Measurements from ENCODE around the gene PRAC2.
A peak's percentile ranks its signal among the peaks of the same experiment; 100 is the strongest.
"Not testable (repeated sequence)": the region's sequence is repeated elsewhere in the genome, so short reads cannot be mapped to it uniquely, and the experiment has no call there.

The PRAC2 gene

GRCh38 chr17:48722915-48723422 is at the start of gene PRAC2:
Gene PRAC2 (plus strand): TSS chr17:48723185. CDS start chr17:48724411, 1,226 bp downstream.
- DNase-seq (ENCODE audit: low read depth, low spot score), result peak; percentile 62

GRCh38 chr17:48676963-48677558 is 45.9 kb upstream of the PRAC2 start:
- no peak for DNase-seq (ENCODE audit: low read depth, low spot score)

DNA sequence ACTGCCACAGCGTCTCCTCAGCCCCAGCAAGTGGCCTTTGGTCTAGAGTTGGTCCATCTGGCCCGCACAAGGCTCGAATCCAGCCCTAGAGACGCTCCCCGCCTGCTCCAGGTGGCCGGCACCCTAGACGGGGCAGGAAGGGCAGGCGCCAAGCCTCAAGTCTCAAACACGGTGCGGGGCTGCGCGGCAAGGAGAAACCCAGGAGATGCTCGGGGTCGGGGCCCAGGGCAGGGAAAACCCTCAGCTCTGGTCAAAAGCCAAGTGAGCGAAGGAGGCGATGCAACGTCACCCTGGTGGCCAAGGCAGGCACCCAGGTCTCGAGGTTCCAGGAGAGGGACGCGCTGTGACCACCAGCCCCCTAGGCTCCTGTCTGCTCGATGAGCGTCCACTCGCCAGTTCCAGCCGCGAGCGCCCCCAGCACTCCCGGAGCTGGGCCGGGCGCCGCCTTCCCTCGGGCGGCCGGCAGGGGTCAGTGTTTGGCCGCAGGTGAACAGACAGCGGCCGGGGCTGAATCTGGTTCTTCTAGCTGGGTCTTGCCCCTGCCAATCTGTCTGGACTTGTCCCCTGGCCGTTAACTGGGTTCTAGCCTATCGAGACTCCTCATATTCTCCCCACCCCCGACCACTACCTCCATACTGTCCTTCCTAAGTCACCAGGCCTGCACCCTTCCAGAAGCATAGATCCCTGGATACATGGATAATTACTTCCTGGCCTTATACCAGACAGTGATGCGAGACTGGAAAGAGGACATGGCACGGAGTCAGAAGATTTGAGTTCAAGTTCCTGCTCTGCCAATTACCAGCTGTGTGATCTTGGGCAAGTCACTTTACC is 44.6 kb upstream of the PRAC2 start:
- peak; percentile 92 for DNase-seq (ENCODE audit: low read depth, low spot score)

- no peak for DNase-seq (ENCODE audit: low read depth, low spot score)
Observed at GRCh38 chr17:48679385-48680096, 43.4 kb upstream of the PRAC2 start.

DNA sequence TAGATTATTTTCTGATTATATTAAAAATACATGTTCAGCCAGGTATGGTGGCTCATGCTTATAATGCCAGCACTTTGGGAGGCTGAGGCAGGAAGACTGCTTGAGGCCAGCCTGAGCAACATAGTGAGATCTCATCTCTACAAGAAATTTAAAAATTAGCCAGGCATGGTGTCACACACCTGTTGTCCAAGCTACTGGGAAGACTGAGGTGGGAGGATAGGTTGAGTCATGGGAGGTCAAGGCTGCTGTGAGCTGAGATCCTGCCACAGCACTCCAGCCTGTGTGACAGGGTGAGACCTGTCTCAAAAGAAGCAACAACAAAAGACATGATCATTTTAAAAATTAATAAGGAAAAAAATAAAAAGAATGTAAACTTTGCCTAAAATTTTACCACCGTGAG is 41.4 kb upstream of the PRAC2 start:
- no peak for DNase-seq (ENCODE audit: low read depth, low spot score)

GRCh38 chr17:48690655-48691054 is 32.3 kb upstream of the PRAC2 start:
- DNase-seq (ENCODE audit: low read depth, low spot score), result no peak

DNA sequence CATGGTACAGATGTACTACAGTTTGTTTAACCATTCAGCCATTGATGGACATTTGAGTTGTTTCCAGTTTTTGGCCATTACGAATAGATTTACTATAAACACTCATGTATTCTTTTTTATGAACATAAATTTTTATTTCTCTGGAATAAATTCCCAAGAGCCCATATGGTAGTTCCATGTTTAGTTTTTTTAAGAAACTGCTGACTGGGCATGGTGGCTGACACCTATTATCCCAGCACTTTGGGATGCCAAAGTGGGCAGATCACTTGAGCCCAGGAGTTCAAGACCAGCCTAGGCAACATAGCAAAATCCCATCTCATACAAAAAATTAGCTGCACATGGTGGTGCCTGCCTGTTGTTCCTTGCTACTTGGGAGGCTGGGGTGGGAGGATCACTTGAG is 30.9 kb upstream of the PRAC2 start:
- DNase-seq (ENCODE audit: low read depth, low spot score), result no peak

- no peak for DNase-seq (ENCODE audit: low read depth, low spot score)
Observed at GRCh38 chr17:48693178-48693577, 29.8 kb upstream of the PRAC2 start.

DNA sequence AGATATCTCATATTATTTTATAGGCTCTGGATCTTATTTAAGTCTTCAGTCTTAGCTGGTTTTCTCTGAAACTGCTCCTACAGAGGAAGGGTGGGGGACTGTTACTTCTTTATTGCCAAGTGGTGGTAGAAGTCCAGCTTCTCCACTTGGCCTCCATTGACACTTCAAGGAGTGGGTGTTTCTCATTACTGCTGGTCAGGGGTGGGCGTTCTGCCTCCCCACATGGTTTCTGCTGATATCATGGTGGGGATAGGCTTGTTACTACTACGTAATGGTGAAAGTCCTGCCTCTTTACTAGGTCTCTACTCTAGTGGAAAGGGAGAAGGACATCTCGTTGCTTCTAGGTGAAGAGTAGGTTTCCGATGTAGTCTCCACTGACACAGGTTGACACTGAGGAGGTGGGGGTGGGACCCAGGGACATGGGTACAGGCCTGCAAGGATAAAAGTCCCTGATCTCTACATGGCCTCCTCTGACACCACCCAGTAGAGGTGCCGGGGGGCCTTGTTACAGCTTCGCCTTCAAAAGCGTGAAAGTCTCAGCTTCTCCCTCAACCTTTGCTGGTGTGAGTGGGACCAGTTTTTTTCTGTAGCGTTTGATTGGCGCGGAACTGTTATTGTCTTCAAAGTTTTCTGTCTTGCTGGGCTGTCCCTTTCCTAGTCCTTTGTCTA is 21.0 kb upstream of the PRAC2 start:
- no peak for DNase-seq (ENCODE audit: low read depth, low spot score)

GRCh38 chr17:48704361-48705248 is 18.4 kb upstream of the PRAC2 start:
- no peak for DNase-seq (ENCODE audit: low read depth, low spot score)

DNA sequence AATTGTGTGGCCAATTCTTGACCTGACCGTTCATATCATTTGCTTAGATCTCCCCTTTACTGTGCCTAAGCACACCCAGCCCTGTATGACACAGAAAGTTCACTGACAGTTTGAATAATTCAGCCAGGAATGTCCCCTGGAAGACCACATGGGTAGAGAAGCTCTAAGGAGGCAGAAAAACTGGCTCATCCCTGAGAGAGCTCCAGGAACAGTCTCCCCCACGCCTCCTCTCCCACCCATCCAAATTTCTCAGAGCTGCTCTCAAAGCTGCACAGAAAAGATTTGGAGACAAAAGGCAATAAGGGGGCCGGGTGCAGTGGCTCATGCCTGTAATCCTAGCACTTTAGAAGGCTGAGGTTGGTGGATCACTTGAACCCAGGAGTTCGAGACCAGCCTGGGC is 11.9 kb upstream of the PRAC2 start:
- DNase-seq (ENCODE audit: low read depth, low spot score), result no peak

DNA sequence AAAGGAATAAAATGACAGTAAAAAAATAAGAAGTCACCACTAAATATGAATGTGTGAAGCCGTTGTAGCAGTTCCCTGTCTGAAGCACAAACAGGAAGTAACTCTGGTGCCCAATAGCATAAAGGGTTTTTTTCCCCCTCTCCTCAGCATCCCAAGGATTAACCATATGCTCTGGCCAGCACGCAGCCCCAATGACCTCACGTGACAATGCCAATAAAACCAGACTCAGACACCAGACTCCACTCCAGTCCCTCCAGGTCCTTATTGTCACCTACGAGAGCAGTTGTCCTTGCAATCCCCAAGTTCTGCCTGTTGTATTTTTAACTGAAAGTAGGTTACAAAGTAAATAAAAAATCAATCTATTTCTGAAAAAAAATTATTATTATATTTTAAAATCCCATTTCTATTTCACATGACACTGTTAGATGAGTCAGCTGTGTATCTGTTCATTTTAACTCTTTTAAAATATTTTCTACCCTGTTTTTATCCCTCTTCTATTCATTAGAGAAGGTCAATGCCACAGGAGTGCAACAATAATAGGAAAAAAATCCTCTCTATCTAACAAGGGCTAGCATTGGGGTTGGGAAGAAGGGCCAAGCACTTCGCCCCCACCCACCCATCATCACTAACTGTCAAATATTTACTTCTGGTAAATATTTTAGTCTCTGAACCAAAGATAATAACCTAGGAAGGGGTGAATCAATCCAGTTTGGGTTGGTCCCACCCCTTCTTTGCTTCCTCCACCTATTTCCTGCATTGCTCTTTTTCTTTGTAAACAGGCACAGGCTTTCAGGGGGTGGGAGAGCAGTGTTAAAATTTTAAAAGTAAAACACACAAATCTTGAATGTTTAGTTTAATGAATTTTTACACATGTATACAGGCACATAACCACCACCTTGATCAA is 7.2 kb upstream of the PRAC2 start:
- DNase-seq (ENCODE audit: low read depth, low spot score), result no peak

- DNase-seq (ENCODE audit: low read depth, low spot score), result not testable (repeated sequence)
Observed at GRCh38 chr17:48716549-48716948, 6.4 kb upstream of the PRAC2 start.

GRCh38 chr17:48717367-48718226 is 5.4 kb upstream of the PRAC2 start:
- no peak for DNase-seq (ENCODE audit: low read depth, low spot score)

DNA sequence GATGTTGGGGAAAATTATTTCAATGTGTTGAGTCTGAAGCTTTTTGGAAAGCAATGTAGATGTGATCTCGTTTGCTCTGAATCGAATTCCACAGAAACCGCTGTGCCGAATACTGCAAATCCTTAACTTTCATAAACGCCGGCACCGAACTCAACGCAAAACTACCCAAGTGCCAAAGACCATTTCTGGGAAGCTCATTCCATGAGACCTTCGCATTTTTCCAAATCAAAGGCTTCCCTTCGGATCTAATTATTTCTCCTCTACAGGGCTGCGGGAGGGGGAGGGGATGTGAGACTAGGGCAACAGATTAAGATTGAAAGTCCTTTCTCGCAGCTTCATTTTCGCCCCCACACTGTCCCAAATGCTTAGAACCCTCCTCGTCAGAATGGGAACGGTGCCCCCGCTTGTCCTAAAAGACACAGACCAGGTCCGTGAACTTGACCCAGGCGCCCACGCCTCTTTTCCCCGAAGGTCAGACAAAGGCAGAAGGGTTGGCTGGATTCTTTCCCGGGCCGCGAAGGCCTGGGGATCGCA is 4.7 kb upstream of the PRAC2 start:
- DNase-seq (ENCODE audit: low read depth, low spot score), result no peak

DNA sequence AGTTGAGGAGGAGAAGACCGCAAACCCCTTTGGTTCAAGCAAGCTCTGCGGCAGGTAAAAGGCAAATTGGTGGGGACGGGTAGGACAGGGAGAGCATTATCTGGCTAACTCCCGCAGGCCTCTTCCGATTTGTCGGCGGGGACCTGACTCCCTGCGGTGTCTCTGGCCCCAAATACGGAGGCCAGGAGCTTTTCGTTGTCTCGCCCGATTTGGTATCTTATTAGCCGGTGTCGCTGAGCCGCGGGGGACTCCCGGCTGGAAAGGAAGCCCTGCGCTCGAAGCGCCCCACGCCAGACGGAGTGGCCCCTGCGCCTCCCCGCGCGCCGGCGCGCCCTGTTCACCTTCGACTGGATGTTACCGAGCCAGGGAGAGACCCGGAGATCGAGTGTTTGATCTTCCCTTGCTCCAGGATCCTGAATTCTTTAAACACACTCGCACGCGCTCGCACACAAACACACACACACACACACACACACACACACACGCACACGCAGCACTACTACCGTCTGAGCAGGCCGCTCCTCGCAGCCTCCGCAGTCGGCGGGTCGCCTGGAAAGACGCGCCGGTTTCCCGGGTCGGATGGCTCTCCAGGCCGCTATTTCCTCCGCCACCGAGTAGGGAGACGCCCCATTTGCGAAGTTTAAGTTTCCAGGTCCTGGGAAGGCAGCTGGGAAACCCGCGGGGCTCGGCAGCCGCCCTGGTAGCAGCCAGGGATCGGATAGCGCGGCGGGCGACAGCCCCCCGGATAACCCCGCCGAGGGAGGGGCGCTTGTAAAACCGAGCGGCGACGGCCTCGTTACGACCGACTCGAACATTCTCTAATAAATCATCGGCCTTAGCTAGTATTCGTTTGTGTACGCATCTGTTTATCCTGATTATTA is 4.0 kb upstream of the PRAC2 start:
- DNase-seq (ENCODE audit: low read depth, low spot score), result peak; percentile 66

DNA sequence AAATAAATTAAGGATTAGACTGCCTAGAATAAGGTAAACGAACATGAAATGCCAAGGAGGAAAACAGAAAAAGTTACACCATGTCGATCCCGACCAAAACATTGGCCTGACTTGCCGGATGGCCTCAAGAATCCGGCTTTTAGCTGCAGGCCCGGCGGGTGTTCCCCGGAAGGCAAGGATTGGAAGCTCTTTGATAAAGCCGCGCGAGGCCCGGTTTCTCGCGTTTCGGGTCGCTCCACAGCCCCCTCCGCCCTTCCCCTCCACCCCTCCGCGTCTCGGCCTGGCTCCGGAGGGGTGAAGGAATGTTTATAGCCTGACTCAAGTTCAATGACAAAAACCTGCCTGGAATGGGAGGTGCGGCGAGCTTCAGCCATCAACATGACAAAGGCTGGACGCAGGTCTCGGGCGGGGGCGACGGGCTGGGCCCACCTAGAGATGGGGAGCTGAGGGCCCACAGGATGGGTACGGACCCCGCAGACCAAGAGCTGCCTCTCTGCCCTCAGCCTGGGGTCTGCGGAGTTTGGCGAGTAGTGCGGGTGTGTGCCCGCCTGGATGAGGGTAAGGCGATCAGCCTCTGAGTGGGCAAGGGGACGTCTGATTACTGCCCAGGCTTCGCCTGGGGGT is 3.2 kb upstream of the PRAC2 start:
- peak; percentile 79 for DNase-seq (ENCODE audit: low read depth, low spot score)
